ENCODE measurements around the gene EVPL.

DNA sequence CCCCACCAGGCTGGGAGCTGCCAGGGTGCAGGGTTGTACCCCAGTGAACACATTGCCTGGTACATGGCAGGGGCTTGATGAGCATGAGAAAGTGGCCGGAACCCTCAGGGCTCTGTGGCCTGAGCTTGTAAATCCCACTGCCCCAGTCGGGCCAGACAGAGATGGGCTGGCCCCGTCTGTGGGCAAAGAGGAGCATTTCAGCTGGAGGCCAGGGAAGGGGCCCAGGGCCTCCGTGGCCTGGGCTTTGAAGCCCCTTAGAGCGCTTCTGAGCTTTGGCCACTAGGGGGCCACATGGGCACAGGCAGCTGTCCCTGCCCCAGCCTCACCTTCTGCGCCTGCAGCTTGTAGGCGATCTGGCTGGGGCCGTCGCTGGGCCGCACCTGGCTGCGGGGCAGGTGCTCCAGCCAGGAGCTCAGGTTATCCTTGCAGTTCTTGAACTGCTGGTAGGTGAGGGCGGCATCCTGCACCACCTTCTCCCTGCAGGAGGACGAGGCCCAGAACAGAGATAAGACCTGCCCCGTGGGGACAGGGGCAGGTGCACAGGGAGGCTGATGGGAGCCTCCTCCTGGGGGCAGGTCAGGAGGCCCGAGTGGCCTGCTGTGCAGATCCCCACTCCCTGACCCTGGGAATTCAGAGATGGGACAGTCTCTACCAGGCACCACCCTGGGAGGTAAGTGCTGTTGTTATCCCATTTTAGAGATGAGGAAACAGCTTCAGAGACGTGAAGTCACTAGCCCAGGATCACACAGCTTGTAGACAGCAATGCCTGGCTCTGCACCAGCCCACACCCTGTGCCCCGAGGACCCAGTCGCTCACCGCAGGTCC lies 12.8 kb downstream of the EVPL start:
- TF ChIP-seq, protein P1, sequence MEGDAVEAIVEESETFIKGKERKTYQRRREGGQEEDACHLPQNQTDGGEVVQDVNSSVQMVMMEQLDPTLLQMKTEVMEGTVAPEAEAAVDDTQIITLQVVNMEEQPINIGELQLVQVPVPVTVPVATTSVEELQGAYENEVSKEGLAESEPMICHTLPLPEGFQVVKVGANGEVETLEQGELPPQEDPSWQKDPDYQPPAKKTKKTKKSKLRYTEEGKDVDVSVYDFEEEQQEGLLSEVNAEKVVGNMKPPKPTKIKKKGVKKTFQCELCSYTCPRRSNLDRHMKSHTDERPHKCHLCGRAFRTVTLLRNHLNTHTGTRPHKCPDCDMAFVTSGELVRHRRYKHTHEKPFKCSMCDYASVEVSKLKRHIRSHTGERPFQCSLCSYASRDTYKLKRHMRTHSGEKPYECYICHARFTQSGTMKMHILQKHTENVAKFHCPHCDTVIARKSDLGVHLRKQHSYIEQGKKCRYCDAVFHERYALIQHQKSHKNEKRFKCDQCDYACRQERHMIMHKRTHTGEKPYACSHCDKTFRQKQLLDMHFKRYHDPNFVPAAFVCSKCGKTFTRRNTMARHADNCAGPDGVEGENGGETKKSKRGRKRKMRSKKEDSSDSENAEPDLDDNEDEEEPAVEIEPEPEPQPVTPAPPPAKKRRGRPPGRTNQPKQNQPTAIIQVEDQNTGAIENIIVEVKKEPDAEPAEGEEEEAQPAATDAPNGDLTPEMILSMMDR (IDR thresholded peaks at IDR 0.05), result peak; percentile 82 to 95 (median 91)
- TF ChIP-seq POLR2A (IDR thresholded peaks at IDR 0.05), result no peak
